Gastrocnemius medialis (tissue), 4 donors: ENCODE data around the gene FCER1G.

ENCODE experiments used
- POLR2A ChIP-seq, 2 donors: fragments of 450-650 bp; IDR thresholded peaks; one replicate each; pipeline ENCODE4 v1.6.1; 2017; ENCODE audit warnings: antibody characterized with exemption in 2 of 2, mild to moderate bottlenecking in 2 of 2, moderate library complexity in 2 of 2
- TF ChIP-seq, protein P1 (sequence below), 5 experiments: fragments of 450-650 bp in 3 of 5; fragments of 200-600 bp in 2 of 5; sonication (generic) in 2 of 5; IDR thresholded peaks in 4 of 5; conservative IDR thresholded peaks in 1 of 5; 1 replicate in 4 of 5; 2 replicates in 1 of 5; pipeline ENCODE4 v1.5.1; 2016 to 2019; ENCODE audit warnings: antibody characterized with exemption in 5 of 5, mild to moderate bottlenecking in 3 of 5, moderate library complexity in 3 of 5

DNA sequence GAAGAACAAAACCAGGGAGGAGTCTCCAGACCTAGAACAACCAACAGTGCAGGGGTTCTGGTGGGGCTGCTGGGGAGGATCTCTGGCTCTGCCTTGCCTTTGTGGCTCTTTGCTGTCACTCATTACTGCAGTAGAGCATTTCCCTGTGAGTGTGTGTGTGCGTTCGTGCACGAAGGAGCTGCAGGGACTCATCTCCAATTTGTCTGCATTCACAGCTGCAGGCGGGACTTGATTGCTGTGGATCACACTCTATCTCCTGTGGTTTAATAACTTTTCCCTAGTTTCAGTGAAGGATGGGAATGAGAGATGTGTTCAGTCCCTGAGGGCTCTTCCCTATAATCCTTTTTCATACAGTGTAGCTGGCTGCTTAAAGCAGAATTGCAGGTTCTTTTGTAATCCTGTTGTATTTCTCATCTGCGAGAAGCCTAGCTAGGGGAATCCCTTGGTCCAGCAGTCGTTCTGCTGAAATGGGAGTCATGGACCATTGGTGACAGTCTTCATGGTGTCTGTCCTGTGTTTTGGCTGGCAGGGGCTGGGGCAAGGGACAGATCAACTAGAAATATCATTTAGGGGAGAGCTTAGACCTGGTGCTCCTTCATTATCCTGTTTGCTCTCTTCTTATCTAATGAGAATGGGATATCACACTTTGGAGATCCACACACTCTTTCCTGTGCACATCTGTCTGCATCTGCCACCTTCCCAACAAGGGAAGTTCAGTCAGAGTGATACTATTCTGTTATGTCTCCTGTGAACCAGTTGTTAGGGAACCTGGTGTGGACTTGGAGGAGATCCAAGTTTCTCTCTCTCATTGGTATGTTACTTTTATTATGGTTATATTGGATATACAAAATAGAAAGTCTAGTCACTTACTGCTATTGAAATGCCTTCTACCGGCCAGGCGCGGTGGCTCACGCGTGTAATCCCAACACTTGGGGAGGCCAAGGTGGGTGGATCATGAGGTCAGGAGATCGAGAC is 46.5 kb downstream of the FCER1G start:
- TF ChIP-seq, protein P1, sequence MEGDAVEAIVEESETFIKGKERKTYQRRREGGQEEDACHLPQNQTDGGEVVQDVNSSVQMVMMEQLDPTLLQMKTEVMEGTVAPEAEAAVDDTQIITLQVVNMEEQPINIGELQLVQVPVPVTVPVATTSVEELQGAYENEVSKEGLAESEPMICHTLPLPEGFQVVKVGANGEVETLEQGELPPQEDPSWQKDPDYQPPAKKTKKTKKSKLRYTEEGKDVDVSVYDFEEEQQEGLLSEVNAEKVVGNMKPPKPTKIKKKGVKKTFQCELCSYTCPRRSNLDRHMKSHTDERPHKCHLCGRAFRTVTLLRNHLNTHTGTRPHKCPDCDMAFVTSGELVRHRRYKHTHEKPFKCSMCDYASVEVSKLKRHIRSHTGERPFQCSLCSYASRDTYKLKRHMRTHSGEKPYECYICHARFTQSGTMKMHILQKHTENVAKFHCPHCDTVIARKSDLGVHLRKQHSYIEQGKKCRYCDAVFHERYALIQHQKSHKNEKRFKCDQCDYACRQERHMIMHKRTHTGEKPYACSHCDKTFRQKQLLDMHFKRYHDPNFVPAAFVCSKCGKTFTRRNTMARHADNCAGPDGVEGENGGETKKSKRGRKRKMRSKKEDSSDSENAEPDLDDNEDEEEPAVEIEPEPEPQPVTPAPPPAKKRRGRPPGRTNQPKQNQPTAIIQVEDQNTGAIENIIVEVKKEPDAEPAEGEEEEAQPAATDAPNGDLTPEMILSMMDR (IDR thresholded peaks at IDR 0.05 in 4 of 5, conservative IDR thresholded peaks at IDR 0.05 in 1 of 5), result no peak
- no peak for TF ChIP-seq POLR2A (IDR thresholded peaks at IDR 0.05)
